Endothelial cell of umbilical vein (primary cell): Measurements from ENCODE around the gene DLGAP1. TPM values are rescaled to one million over a fixed set of nuclear protein-coding genes. Genes with fewer than 3 reads are reported as not detected.

Experiments used
- BruUV-seq: library from RNA; stranded (reverse); fragments of 400-500 nt; replicated peaks from 2 replicates; lab custom pipeline; 2021; lab: Mats Ljungman, UMichigan
- CTCF ChIA-PET: fragments of 300-600, 350-600 bp; sonication (Branson Sonifier 250); formaldehyde crosslinking; loops from one replicate; lab custom pipeline; 2021; ENCODE audit warnings: antibody characterized with exemption, inconsistent platforms; lab: Charles Lee
- POLR2A ChIA-PET: fragments of 300-600, 350-600 bp; sonication (Branson Sonifier 250); formaldehyde crosslinking; loops from one replicate; lab custom pipeline; 2021; ENCODE audit warnings: antibody characterized with exemption, inconsistent platforms; lab: Charles Lee
- DNase-seq: peaks from one replicate; pipeline ENCODE4 v3.0.0-alpha.2; 2011; ENCODE audit warnings: low read depth, low spot score
- FAIRE-seq: peaks from 2 replicates; lab custom pipeline; 2011; peaks lifted over from hg19 to GRCh38; lab: Jason Lieb, UNC
- H2AFZ ChIP-seq: 2 replicates; pipeline ENCODE4 v1.6.0; 2012; ENCODE audit warnings: low read depth, low read length, control low read depth, inconsistent platforms
- H3K27ac ChIP-seq: 2 replicates; pipeline ENCODE4 v1.5.1; 2011; ENCODE audit warnings: low read depth, mild to moderate bottlenecking, control low read depth, low read length, moderate library complexity; ENCODE audit not compliant: insufficient read depth
- H3K27me3 ChIP-seq, 2 experiments: 2 replicates each; pipeline versions ENCODE4 v1.6.0 to v1.6.1; 2011; ENCODE audit warnings: low read length in 2 of 2, mixed read lengths in 1 of 2; ENCODE audit not compliant: control insufficient read depth in 2 of 2, insufficient read depth in 2 of 2
- H3K36me3 ChIP-seq, 2 experiments: 2 replicates in 1 of 2; 3 replicates in 1 of 2; pipeline ENCODE4 v1.5.1; 2011; ENCODE audit warnings: low read length in 2 of 2, mild to moderate bottlenecking in 1 of 2, moderate library complexity in 1 of 2; ENCODE audit not compliant: control insufficient read depth in 2 of 2, insufficient read depth in 2 of 2; ENCODE audit errors: extremely low read depth in 1 of 2
- H3K4me1 ChIP-seq: 3 replicates; pipeline ENCODE4 v1.5.1; 2011; ENCODE audit warnings: mild to moderate bottlenecking, low read length; ENCODE audit not compliant: control insufficient read depth, insufficient read depth; ENCODE audit errors: extremely low read depth
- H3K4me2 ChIP-seq: 2 replicates; pipeline ENCODE4 v1.6.1; 2011; ENCODE audit warnings: low read length, control low read depth, mixed read lengths; ENCODE audit not compliant: insufficient read depth
- H3K4me3 ChIP-seq, 3 experiments: fragments of 200-600 bp in 1 of 3; sonication (generic), shearing (Covaris generic) in 1 of 3; replicated peaks in 1 of 3; 2 replicates each; pipeline ENCODE4 v1.5.1; 2011 to 2016; ENCODE audit warnings: control low read depth in 3 of 3, low read length in 3 of 3, mild to moderate bottlenecking in 2 of 3, inconsistent platforms in 1 of 3, low read depth in 1 of 3, moderate library complexity in 1 of 3; ENCODE audit not compliant: insufficient read depth in 1 of 3
- H3K79me2 ChIP-seq: 2 replicates; pipeline ENCODE4 v1.6.0; 2012; ENCODE audit warnings: low read length, inconsistent platforms; ENCODE audit not compliant: control insufficient read depth, insufficient read depth
- H3K9ac ChIP-seq: replicated peaks from 2 replicates; pipeline ENCODE3; 2011; ENCODE audit warnings: low read length, control low read depth; ENCODE audit not compliant: insufficient read depth; ENCODE audit errors: extremely low read depth
- H3K9me1 ChIP-seq: replicated peaks from 3 replicates; pipeline ENCODE4 v1.6.0; 2011; ENCODE audit warnings: mild to moderate bottlenecking, low read length; ENCODE audit not compliant: control insufficient read depth, insufficient read depth; ENCODE audit errors: extremely low read depth
- H3K9me3 ChIP-seq: replicated peaks from 2 replicates; pipeline ENCODE4 v1.5.1; 2012; ENCODE audit warnings: low read length, inconsistent platforms; ENCODE audit not compliant: control insufficient read depth, insufficient read depth
- H4K20me1 ChIP-seq: replicated peaks from 2 replicates; pipeline ENCODE3; 2011; ENCODE audit warnings: mild to moderate bottlenecking, low read length; ENCODE audit not compliant: control insufficient read depth, insufficient read depth; ENCODE audit errors: extremely low read depth
- CTCF ChIP-seq, 2 donors: IDR thresholded peaks; 1 replicate in 1 of 2; 2 replicates in 1 of 2; pipeline ENCODE4 v1.5.1; 2011; ENCODE audit warnings: low read length in 2 of 2, mild to moderate bottlenecking in 2 of 2, moderate library complexity in 2 of 2, control low read depth in 1 of 2, inconsistent platforms in 1 of 2, low read depth in 1 of 2; ENCODE audit not compliant: insufficient read depth in 1 of 2; ENCODE audit errors: extremely low read depth in 1 of 2
- EZH2 ChIP-seq: IDR thresholded peaks from 2 replicates; pipeline ENCODE4 v1.6.1; 2012; ENCODE audit warnings: borderline replicate concordance, low read depth, mild to moderate bottlenecking, moderate library complexity, low read length, inconsistent platforms; ENCODE audit not compliant: severe bottlenecking
- FOS ChIP-seq: IDR thresholded peaks from 2 replicates; pipeline ENCODE4 v1.6.1; 2011; ENCODE audit warnings: mild to moderate bottlenecking, low read length, moderate library complexity, borderline replicate concordance; ENCODE audit not compliant: insufficient read depth
- MYC ChIP-seq: IDR thresholded peaks from one replicate; pipeline ENCODE4 v1.6.1; 2011; ENCODE audit warnings: mild to moderate bottlenecking, low read depth, low read length
- dilution Hi-C: fragments of 300-500 bp; cut with MboI; formaldehyde crosslinking; loops from one replicate; pipeline ENCODE4 v1.15.0; 2019; ENCODE audit warnings: low sequenced_read_pairs; ENCODE audit not compliant: extremely low pct_ligation_motif_present
- intact Hi-C: fragments of 100-400 bp; cut with micrococcal nuclease; formaldehyde crosslinking; loops from one replicate; pipeline ENCODE4 v1.10.0; 2022
- polyA plus RNA-seq, 4 experiments: library from polyadenylated mRNA; depleted of rRNA in 3 of 4; stranded (reverse) in 3 of 4; unstranded in 1 of 4; fragments of >200 nt; gene quantifications; 2 replicates each; pipeline versions ENCODE4 v1.2.1 to v1.2.3, GENCODE V29; 2011 to 2012; ENCODE audit warnings: missing spikeins in 1 of 4
- total RNA-seq: library from RNA; stranded (reverse); gene quantifications from 2 replicates; pipeline ENCODE4 v1.2.3, GENCODE V29; 2021

The DLGAP1 gene
- total and polyA plus RNA-seq, 2 donors (not counting 3 experiments of a cell fraction or from before 2014, with no cell fraction given) = 0.04 TPM; not detected in 1

GRCh38 chr18:3995476-3996102 is 459.5 kb downstream of the DLGAP1 start:
- H3K36me3 ChIP-seq = no peaks in the 10 kb centered on the region
- no peaks in the 10 kb centered on the region for H3K79me2 ChIP-seq
- no peaks in the 10 kb centered on the region for H3K9me3 ChIP-seq
- dilution Hi-C loops = no loop called here
- no peaks in the 10 kb centered on the region for H3K27me3 ChIP-seq
- POLR2A ChIA-PET = no interaction called here
- H3K4me3 ChIP-seq = no peak overlapping the region
- DNase-seq (peak; percentile 78), FAIRE-seq (peak; percentile 68)
- TF ChIP-seq MYC (no peak), CTCF (IDR thresholded peaks at IDR 0.05; ENCODE audit: extremely low read depth in 1 of 2, insufficient read depth in 1 of 2, low read depth in 1 of 2, low read length in 2 of 2) (peak; percentile 75 to 85), FOS (no peak), EZH2 (no peak)
- H4K20me1 ChIP-seq = no peaks in the 10 kb centered on the region
- H2AFZ ChIP-seq = peak overlapping the region; percentile 38
- H3K9ac ChIP-seq = no peak overlapping the region
- no TSS peak for BruUV-seq
- no peak overlapping the region for H3K4me2 ChIP-seq
- no peaks in the 10 kb centered on the region for H3K9me1 ChIP-seq
- CTCF ChIA-PET = interaction anchor here (0.6 to 3.4 kb wide), 69 partner anchors 8 to 1891 kb away, joined by 3 to 64 read pairs (median 4); no protein-coding TSS in a partner anchor
- no peaks in the 10 kb centered on the region for H3K4me1 ChIP-seq
- intact Hi-C loops = loop anchor here (5.0 kb wide), 2 partner anchors 403 to 543 kb away; partner anchors contain the start of gene TGIF1
- no peak overlapping the region for H3K27ac ChIP-seq
